GM13977 (cell line): Measurements from ENCODE around the gene GMPPA.
A peak's percentile ranks its signal among the peaks of the same experiment; 100 is the strongest.

ENCODE experiments used
- DNase-seq: peaks from one replicate; pipeline ENCODE4 v3.0.0; 2012; ENCODE audit warnings: low spot score
- in situ Hi-C: fragments of 300-500 bp; cut with MboI; formaldehyde crosslinking; loops from one replicate; pipeline ENCODE4 v1.12.0; 2022; ENCODE audit warnings: low sequenced_read_pairs, low pct_unique_long_range_greater_than_20kb, mixed read lengths, inconsistent platforms; ENCODE audit not compliant: unreplicated experiment
- TF ChIP-seq, protein P1 (sequence below): IDR thresholded peaks from 2 replicates; pipeline ENCODE4 v1.5.1; 2012; ENCODE audit warnings: mild to moderate bottlenecking, control low read depth; ENCODE audit not compliant: insufficient read depth; ENCODE audit errors: extremely low read depth, missing control alignments

GMPPA gene

DNA sequence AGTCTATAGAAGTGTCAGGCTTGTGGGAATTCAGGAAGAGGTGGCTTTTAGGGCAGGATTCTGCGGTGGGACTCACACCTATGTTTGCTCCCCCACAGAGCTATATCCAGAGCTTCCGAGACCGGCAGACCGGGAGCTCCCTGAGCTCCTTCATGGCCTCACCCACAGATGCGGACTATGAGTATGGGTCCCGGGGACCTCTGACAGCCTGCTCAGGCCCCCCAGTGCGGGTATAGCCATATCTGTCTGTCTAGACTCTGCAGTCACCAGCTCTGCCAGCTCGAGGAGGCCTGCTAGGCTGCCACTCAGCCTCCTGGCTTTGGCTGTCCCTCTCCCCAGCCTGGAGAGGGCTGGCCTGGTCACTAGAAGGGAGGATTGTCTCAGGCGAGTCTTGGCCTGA is 50.9 kb downstream of the GMPPA start:
- in situ Hi-C loops = no loop called here
- TF ChIP-seq, protein P1, sequence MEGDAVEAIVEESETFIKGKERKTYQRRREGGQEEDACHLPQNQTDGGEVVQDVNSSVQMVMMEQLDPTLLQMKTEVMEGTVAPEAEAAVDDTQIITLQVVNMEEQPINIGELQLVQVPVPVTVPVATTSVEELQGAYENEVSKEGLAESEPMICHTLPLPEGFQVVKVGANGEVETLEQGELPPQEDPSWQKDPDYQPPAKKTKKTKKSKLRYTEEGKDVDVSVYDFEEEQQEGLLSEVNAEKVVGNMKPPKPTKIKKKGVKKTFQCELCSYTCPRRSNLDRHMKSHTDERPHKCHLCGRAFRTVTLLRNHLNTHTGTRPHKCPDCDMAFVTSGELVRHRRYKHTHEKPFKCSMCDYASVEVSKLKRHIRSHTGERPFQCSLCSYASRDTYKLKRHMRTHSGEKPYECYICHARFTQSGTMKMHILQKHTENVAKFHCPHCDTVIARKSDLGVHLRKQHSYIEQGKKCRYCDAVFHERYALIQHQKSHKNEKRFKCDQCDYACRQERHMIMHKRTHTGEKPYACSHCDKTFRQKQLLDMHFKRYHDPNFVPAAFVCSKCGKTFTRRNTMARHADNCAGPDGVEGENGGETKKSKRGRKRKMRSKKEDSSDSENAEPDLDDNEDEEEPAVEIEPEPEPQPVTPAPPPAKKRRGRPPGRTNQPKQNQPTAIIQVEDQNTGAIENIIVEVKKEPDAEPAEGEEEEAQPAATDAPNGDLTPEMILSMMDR = no peak
- no peak for DNase-seq

DNA sequence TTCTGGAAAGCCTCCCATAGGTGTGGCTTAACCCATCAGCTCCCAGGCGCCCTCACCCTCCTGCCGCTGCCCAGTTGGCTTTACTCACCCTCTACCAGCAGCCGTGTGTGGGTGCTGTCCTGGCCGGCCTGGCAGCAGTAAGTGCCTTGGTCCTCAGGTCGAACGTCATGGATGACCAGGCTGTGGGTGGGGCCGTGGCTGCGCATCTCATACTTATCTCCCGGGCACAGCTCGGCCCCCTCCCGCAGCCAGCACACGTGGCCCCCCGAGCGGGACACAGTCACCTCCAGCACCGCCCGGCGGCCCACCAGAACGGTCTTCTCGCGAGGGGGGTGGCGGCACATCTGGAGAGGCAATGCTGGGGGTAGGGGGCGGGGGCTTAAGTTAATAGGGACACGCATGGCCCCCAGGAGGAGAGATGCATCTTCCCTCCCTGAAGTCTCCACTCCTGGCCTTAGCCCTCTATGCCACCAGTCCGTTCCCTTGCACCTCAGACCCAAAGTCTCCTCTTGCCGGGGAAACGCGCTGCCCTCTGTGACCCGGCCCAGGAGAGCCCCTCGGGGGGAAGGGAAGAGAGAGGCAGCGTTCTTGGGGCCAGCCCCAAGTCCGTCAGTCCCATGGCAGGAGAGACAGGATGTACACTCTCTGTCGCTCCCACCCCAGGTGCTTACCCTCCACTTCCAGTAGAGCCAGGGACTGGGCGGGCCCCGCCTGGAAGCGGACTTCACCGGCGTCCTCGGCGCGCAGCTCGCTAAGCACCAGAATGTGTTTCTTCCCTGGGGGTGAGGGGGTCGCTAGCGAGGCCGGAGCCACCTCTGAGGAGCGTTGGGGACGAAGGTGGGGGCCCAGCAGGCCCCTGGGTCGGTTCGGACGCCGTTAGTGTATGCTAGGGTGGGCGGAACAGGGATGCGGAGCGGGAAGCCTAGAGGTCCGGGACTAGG is 53.0 kb downstream of the GMPPA start:
- in situ Hi-C loops = no loop called here
- DNase-seq = no peak

DNA sequence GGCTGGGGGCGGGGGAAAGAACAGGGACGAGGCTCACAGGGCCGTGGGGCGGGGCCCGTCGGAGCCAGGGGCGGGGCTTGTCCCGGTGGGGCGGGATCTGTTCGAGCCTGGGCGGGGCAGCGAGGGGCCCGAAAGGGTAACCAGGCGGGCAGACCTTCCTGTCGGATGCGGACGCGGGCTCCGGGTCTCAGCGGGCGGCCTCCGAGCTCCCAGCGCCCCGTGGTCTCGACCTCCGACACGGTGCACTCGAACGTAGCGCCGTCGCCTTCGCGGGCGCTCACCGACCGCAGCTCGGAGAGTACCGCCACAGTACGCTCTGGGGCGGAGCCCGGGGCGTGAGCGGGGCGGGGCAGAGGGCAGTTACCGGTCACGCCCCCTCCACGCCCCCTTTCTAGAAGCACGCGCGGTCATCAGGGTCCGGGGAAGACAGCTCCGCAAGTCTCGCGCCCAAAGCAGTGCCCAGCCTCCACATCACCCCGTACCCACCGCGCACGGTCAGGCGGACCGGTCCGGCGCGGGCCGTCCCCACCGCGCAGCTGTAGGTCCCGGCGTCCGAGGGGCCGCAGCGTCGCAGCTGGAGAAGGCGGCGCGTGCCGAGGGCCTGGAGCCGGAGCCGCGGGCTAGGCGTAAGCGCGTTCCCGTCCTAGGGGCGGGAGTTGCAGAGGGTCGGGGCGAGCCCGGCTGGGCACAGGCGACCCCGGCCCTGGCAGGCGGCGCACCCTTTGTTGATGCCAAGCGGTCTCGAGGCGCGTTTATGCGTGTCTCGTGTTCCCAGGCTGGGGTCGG is 53.9 kb downstream of the GMPPA start:
- in situ Hi-C loops = no loop called here
- peak; percentile 97 for DNase-seq

More for the DNA sequence above, 53.0 kb downstream of the GMPPA start:
- TF ChIP-seq, protein P1 = no peak

DNA sequence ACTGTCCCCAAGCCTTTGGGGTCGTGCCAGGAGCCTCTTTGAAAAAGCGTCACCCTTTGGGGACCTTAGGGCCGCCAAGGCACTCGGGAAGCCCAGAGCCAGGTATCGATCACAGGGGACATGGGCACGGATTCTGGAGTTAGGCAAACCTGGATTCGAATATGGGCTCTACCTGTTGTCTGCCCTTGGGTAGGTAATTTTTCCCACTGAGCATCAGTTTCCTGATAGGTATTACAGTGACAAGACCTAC is 54.4 kb downstream of the GMPPA start:
- TF ChIP-seq, protein P1 = no peak
- in situ Hi-C loops = no loop called here
- no peak for DNase-seq

More for the DNA sequence above, 53.9 kb downstream of the GMPPA start:
- TF ChIP-seq, protein P1 = no peak

DNA sequence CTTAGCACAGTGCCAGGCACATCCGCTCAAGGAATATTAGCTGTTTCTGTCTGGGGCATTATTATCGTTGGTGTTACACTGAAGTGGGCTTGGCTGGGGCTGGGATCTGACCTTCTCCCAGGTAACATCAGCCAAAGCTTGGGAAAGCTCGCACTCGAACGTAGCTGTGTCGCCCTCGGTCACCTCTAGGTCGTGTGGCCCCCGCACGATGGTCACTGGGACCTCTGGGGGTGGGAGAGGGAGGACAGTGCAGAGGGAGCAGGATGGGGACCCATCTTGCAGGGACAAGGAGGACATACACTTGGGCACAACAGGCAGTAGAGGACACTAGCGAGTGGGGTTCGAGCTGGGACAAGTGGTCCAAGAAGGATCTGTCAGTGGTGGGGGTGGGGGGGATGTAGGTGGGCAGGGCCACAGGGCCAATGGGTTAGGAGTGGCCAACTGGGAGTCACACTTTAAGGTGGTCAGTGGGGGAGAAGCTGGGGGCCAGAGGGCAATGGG is 54.8 kb downstream of the GMPPA start:
- TF ChIP-seq, protein P1 = no peak
- in situ Hi-C loops = no loop called here

DNA sequence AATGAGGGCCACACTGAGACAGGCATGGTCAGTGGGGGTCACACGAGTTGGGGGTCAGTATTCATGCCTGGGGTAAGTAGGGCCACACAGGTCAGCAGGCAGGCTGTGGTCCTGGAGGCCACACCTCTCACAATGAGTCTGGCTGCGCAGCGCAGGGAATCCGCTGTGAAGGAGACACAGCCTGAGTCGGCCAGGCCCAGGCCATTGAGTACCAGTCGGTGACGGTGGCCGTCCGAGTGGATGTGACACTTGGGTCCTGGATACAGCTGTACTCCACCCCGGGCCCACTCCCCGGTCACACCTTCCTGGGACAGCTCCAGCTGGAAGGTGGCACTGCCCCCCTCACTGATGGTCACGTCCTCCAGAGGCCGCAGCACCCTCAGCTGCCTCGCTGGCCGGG is 55.7 kb downstream of the GMPPA start:
- in situ Hi-C loops = no loop called here
- TF ChIP-seq, protein P1 = no peak
- DNase-seq = no peak

More for the DNA sequence above, 54.8 kb downstream of the GMPPA start:
- DNase-seq = no peak
